GM12872 (cell line): Measurements from ENCODE around the gene KLHL22.

Experiments used
- CTCF ChIP-seq: IDR thresholded peaks from 3 replicates; pipeline ENCODE4 v1.5.1; 2011; ENCODE audit warnings: low read depth, mild to moderate bottlenecking, low read length, moderate library complexity; ENCODE audit not compliant: insufficient read depth

Gene KLHL22

GRCh38 chr22:20422271-20423007 is 73.2 kb downstream of the KLHL22 start:
- no peak for TF ChIP-seq CTCF

GRCh38 chr22:20421507-20421874 is 74.1 kb downstream of the KLHL22 start:
- TF ChIP-seq CTCF, result no peak

- no peak for TF ChIP-seq CTCF
Measured at GRCh38 chr22:20420157-20420842, 75.3 kb downstream of the KLHL22 start.

- TF ChIP-seq CTCF, result no peak
Measured at GRCh38 chr22:20419664-20419951, 76.0 kb downstream of the KLHL22 start.

GRCh38 chr22:20418211-20418788 is 77.3 kb downstream of the KLHL22 start:
- TF ChIP-seq CTCF, result peak; percentile 92

- no peak for TF ChIP-seq CTCF
Measured at GRCh38 chr22:20414450-20414849, 81.1 kb downstream of the KLHL22 start.

GRCh38 chr22:20414059-20414440 is 81.5 kb downstream of the KLHL22 start:
- no peak for TF ChIP-seq CTCF
